KMS-11 (cell line): ENCODE data around the gene TTC4.

Experiments used
- H2AFZ ChIP-seq: fragments of 200-600 bp; sonication (generic); 2 replicates; pipeline ENCODE4 v1.6.1; 2016; ENCODE audit warnings: antibody characterized with exemption, mixed run types, low read depth
- H3K27ac ChIP-seq: fragments of 200-600 bp; sonication (generic); 2 replicates; pipeline ENCODE4 v1.6.1; 2016; ENCODE audit warnings: mild to moderate bottlenecking, mixed run types
- H3K27me3 ChIP-seq: fragments of 200-600 bp; sonication (generic); 2 replicates; pipeline ENCODE4 v1.6.1; 2017; ENCODE audit warnings: mild to moderate bottlenecking, low read depth, mixed run types, moderate library complexity; ENCODE audit not compliant: insufficient read depth
- H3K36me3 ChIP-seq: fragments of 200-600 bp; sonication (generic); 2 replicates; pipeline ENCODE4 v1.6.1; 2017; ENCODE audit warnings: mild to moderate bottlenecking, mixed run types; ENCODE audit not compliant: insufficient read depth
- H3K4me1 ChIP-seq: fragments of 200-600 bp; sonication (generic); 2 replicates; pipeline ENCODE4 v1.6.1; 2016; ENCODE audit warnings: mild to moderate bottlenecking, low read depth, mixed run types; ENCODE audit not compliant: poor library complexity, severe bottlenecking
- H3K4me2 ChIP-seq: fragments of 200-600 bp; sonication (generic); 2 replicates; pipeline ENCODE4 v1.7.0; 2016; ENCODE audit warnings: mild to moderate bottlenecking, mixed run types
- H3K4me3 ChIP-seq: fragments of 200-600 bp; sonication (generic); IDR thresholded peaks from 2 replicates; pipeline ENCODE4 v1.6.1; 2017; ENCODE audit warnings: low read depth, low read length, mixed read lengths; ENCODE audit not compliant: insufficient read depth
- H3K79me2 ChIP-seq: fragments of 200-600 bp; sonication (generic); 2 replicates; pipeline ENCODE4 v1.6.1; 2016; ENCODE audit warnings: low read depth, mixed run types; ENCODE audit not compliant: insufficient read depth
- H3K9ac ChIP-seq: fragments of 200-600 bp; sonication (generic); 2 replicates; pipeline ENCODE4 v1.6.1; 2016; ENCODE audit warnings: mild to moderate bottlenecking, mixed run types
- H4K20me1 ChIP-seq: fragments of 200-600 bp; sonication (generic); 2 replicates; pipeline ENCODE4 v1.6.1; 2016; ENCODE audit warnings: mild to moderate bottlenecking, mixed run types; ENCODE audit not compliant: insufficient read depth
- TF ChIP-seq, protein P1 (sequence below): fragments of 200-600 bp; sonication (generic); conservative IDR thresholded peaks from 2 replicates; pipeline ENCODE4 v1.6.1; 2017; ENCODE audit warnings: low read depth, mild to moderate bottlenecking, antibody characterized with exemption, low read length, moderate library complexity, mixed read lengths

TTC4 gene

GRCh38 chr1:54764133-54764921 lies 48.7 kb downstream of the TTC4 start, which contains the start of gene PARS2:
Gene PARS2 (minus strand): TSS chr1:54764523. CDS start chr1:54759161, 5,362 bp downstream.
- H3K27me3 ChIP-seq, result no peaks in the 10 kb centered on the region
- H3K36me3 ChIP-seq, result no peaks in the 10 kb centered on the region
- H3K4me2 ChIP-seq, result peak within 1 kb of the TSS; percentile 42
- H3K27ac ChIP-seq, result no peak within 1 kb of the TSS
- peak within 1 kb of the TSS; percentile 46; the same call in 1 of the 2 replicates for H3K9ac ChIP-seq
- peak within 1 kb of the TSS; percentile 22; the same call in 1 of the 2 replicates for H2AFZ ChIP-seq
- no peaks in the 10 kb centered on the region for H3K79me2 ChIP-seq
- no peaks in the 10 kb centered on the region for H3K4me1 ChIP-seq
- H3K4me3 ChIP-seq, result no peak within 1 kb of the TSS
- H4K20me1 ChIP-seq, result no peaks in the 10 kb centered on the region
- TF ChIP-seq, protein P1, sequence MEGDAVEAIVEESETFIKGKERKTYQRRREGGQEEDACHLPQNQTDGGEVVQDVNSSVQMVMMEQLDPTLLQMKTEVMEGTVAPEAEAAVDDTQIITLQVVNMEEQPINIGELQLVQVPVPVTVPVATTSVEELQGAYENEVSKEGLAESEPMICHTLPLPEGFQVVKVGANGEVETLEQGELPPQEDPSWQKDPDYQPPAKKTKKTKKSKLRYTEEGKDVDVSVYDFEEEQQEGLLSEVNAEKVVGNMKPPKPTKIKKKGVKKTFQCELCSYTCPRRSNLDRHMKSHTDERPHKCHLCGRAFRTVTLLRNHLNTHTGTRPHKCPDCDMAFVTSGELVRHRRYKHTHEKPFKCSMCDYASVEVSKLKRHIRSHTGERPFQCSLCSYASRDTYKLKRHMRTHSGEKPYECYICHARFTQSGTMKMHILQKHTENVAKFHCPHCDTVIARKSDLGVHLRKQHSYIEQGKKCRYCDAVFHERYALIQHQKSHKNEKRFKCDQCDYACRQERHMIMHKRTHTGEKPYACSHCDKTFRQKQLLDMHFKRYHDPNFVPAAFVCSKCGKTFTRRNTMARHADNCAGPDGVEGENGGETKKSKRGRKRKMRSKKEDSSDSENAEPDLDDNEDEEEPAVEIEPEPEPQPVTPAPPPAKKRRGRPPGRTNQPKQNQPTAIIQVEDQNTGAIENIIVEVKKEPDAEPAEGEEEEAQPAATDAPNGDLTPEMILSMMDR, result no peak

GRCh38 chr1:54764922-54765561 lies 49.4 kb downstream of the TTC4 start:
- Histone ChIP-seq H3K79me2 (no peaks in the 10 kb centered on the region), H3K4me3 (no peak overlapping the region), H3K4me2 (peak overlapping the region; percentile 42), H3K36me3 (no peaks in the 10 kb centered on the region), H3K27me3 (no peaks in the 10 kb centered on the region), H2AFZ (no peak overlapping the region), H3K9ac (no peak overlapping the region), H3K4me1 (no peaks in the 10 kb centered on the region), H3K27ac (no peak overlapping the region), H4K20me1 (no peaks in the 10 kb centered on the region)
- TF ChIP-seq, protein P1, result no peak

- Histone ChIP-seq H3K9ac (no peak overlapping the region), H3K4me3 (no peak overlapping the region), H3K27me3 (no peaks in the 10 kb centered on the region), H4K20me1 (no peaks in the 10 kb centered on the region), H3K79me2 (no peaks in the 10 kb centered on the region), H3K4me2 (no peak overlapping the region), H3K4me1 (no peaks in the 10 kb centered on the region), H3K36me3 (no peaks in the 10 kb centered on the region), H3K27ac (no peak overlapping the region), H2AFZ (no peak overlapping the region)
- TF ChIP-seq, protein P1, result no peak
Observed at GRCh38 chr1:54766726-54767125, 51.1 kb downstream of the TTC4 start.

- no peak overlapping the region for H3K27ac ChIP-seq
- H3K9ac ChIP-seq, result no peak overlapping the region
- H2AFZ ChIP-seq, result no peak overlapping the region
- H4K20me1 ChIP-seq, result no peaks in the 10 kb centered on the region
- no peak overlapping the region for H3K4me2 ChIP-seq
- no peaks in the 10 kb centered on the region for H3K36me3 ChIP-seq
- no peaks in the 10 kb centered on the region for H3K4me1 ChIP-seq
- TF ChIP-seq, protein P1, result no peak
- H3K4me3 ChIP-seq, result no peak overlapping the region
- no peaks in the 10 kb centered on the region for H3K27me3 ChIP-seq
- H3K79me2 ChIP-seq, result no peaks in the 10 kb centered on the region
Observed at GRCh38 chr1:54767526-54767925, 51.9 kb downstream of the TTC4 start.
